BE2C (cell line): Measurements from ENCODE around the gene WDFY3.

ENCODE experiments used
- DNase-seq: peaks from one replicate; pipeline ENCODE4 v3.0.0-alpha.2; 2020
- H3K27me3 ChIP-seq: fragments of 250-450 bp; sonication (Bioruptor Pico); 2 replicates; pipeline ENCODE4 v1.5.1; 2020; ENCODE audit warnings: mild to moderate bottlenecking
- H3K36me3 ChIP-seq: fragments of 250-450 bp; sonication (Bioruptor Pico); 2 replicates; pipeline ENCODE4 v1.5.1; 2020; ENCODE audit warnings: mild to moderate bottlenecking
- H3K4me1 ChIP-seq: fragments of 250-450 bp; sonication (Bioruptor Pico); 2 replicates; pipeline ENCODE4 v1.5.1; 2020
- H3K4me3 ChIP-seq: 2 replicates; pipeline ENCODE4 v1.5.1; 2011; ENCODE audit warnings: low read depth, low read length
- H3K9me3 ChIP-seq: fragments of 250-450 bp; sonication (Bioruptor Pico); 2 replicates; pipeline ENCODE4 v1.5.1; 2020
- TF ChIP-seq, protein P1 (sequence below): IDR thresholded peaks from 2 replicates; pipeline ENCODE4 v1.5.1; 2012; ENCODE audit warnings: mild to moderate bottlenecking, low read depth, low read length

The WDFY3 gene

DNA sequence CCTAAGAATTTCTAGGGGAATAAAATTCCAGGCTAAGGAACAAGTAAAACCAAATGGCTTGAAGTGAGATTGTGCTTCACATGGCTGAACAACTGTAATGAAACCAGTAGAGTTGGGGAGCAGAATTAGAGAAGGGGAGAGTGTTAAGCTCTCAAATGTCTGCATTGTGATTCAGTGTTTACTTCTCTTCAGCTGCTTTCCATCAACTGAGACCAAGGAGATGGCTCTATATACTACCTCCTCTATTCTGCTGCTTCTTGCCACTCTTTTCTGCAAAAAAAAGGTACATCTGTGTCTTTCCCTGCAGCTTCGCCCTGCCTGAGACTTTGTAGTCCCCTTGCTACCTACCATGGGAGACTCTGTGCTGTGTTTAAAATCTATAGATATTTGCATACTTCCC, 73.5 kb downstream of the WDFY3 start:
- TF ChIP-seq, protein P1, sequence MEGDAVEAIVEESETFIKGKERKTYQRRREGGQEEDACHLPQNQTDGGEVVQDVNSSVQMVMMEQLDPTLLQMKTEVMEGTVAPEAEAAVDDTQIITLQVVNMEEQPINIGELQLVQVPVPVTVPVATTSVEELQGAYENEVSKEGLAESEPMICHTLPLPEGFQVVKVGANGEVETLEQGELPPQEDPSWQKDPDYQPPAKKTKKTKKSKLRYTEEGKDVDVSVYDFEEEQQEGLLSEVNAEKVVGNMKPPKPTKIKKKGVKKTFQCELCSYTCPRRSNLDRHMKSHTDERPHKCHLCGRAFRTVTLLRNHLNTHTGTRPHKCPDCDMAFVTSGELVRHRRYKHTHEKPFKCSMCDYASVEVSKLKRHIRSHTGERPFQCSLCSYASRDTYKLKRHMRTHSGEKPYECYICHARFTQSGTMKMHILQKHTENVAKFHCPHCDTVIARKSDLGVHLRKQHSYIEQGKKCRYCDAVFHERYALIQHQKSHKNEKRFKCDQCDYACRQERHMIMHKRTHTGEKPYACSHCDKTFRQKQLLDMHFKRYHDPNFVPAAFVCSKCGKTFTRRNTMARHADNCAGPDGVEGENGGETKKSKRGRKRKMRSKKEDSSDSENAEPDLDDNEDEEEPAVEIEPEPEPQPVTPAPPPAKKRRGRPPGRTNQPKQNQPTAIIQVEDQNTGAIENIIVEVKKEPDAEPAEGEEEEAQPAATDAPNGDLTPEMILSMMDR, result no peak

DNA sequence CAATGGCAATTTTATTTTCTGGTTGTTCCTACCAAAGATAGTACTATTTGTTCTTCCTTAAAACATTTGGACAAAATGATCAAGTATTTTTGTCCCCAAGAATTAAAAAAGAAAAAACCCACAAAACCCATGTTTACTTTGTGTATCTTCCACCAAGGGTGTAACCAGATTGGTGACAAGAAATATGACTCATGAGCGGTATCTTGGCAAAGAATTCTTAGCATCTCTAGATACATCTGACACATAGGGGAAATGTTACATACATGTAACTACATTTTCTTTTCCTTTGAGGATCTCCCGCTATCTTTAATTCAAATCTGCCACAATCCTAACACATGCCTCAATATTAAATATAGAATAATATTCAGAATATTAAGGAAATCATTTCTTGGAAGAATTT, 78.7 kb downstream of the WDFY3 start:
- Histone ChIP-seq H3K4me1 (peaks cover 2% of the 10 kb centered on the region), H3K36me3 (0 out of 2 replicates have a peak, but pooled peaks cover 4% of the 10 kb centered on the region), H3K9me3 (no peaks in the 10 kb centered on the region), H3K27me3 (no peaks in the 10 kb centered on the region), H3K4me3 (no peak overlapping the region)
- DNase-seq, result no peak
- TF ChIP-seq, protein P1, result no peak

More for the DNA sequence above, 73.5 kb downstream of the WDFY3 start:
- Histone ChIP-seq H3K4me3 (no peak overlapping the region), H3K4me1 (no peaks in the 10 kb centered on the region), H3K36me3 (no peaks in the 10 kb centered on the region), H3K9me3 (no peaks in the 10 kb centered on the region), H3K27me3 (no peaks in the 10 kb centered on the region)
- DNase-seq, result no peak

DNA sequence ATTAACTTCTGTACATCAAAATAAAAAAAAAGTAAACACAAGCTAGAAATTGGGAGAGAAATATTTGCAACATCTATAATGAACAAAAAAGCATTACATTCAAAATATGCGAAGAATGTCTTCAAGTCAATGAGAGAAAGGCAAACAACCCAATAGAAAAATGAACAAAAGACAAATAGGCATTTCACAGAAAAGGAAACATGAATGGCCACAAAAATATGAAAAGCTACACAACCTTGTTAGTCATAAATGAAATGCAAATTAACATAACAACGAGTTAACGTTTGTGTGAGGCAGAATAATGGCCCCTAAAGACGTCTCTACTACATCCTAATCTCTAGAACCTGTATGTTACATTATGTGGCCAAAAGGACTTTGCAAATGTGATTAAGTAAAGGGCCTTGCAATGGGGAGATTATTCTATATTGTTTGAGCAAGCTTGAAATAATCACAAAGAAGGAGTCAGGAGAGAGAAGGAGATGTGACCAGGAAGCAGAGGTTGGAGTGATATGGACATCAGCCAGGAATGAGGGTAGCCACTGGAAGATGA, 86.8 kb downstream of the WDFY3 start:
- DNase-seq, result no peak

DNA sequence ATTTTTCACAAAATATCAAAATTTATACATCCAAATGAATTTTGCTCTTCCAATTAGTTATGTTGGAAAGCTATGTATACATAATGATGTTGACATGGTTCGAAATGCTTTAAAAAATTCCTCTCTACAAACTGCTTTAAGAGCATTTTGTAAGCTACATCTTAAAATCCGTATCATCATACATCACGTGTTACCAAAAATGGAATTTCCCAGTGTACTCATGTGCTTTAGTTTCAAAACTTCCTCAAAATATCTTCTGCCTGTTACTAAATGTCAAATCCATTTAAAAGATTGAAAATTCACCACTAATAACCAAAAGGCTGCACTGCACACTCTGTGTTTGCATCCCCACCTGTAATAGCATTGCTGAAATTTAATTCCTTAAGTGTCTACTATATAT, 87.9 kb downstream of the WDFY3 start:
- H3K27me3 ChIP-seq, result no peaks in the 10 kb centered on the region
- no peak overlapping the region for H3K4me3 ChIP-seq
- H3K4me1 ChIP-seq, result no peaks in the 10 kb centered on the region; the same call in 1 of the 2 replicates
- no peaks in the 10 kb centered on the region; the same call in 1 of the 2 replicates for H3K36me3 ChIP-seq
- DNase-seq, result no peak
- no peaks in the 10 kb centered on the region for H3K9me3 ChIP-seq
- TF ChIP-seq, protein P1, result no peak

More for the DNA sequence above, 86.8 kb downstream of the WDFY3 start:
- no peaks in the 10 kb centered on the region; the same call in 1 of the 2 replicates for H3K4me1 ChIP-seq
- no peaks in the 10 kb centered on the region for H3K9me3 ChIP-seq
- H3K36me3 ChIP-seq, result no peaks in the 10 kb centered on the region; the same call in 1 of the 2 replicates
- H3K4me3 ChIP-seq, result no peak overlapping the region
- TF ChIP-seq, protein P1, result no peak
- no peaks in the 10 kb centered on the region for H3K27me3 ChIP-seq

DNA sequence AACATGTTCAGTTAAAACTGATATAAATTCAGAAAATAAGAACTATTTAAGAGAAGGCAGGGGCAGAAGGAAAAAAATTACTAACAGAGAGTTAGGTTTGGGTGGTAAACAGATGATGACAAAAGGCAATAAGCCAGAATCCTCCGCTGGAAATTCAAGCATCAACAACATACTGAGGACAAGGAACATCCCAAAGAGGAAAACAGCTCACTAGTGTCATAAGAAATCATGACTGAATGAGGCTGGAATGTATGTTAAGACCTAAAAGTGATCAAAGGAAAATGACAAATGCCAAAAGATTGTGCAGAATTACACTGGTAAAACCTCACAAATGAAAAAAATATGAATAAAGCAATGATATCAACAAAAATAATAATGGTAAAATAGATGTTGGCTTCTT, 88.4 kb downstream of the WDFY3 start:
- TF ChIP-seq, protein P1, result no peak
- Histone ChIP-seq H3K27me3 (no peaks in the 10 kb centered on the region), H3K4me3 (no peak overlapping the region), H3K4me1 (no peaks in the 10 kb centered on the region; the same call in 1 of the 2 replicates), H3K9me3 (no peaks in the 10 kb centered on the region), H3K36me3 (no peaks in the 10 kb centered on the region; the same call in 1 of the 2 replicates)
- DNase-seq, result no peak

DNA sequence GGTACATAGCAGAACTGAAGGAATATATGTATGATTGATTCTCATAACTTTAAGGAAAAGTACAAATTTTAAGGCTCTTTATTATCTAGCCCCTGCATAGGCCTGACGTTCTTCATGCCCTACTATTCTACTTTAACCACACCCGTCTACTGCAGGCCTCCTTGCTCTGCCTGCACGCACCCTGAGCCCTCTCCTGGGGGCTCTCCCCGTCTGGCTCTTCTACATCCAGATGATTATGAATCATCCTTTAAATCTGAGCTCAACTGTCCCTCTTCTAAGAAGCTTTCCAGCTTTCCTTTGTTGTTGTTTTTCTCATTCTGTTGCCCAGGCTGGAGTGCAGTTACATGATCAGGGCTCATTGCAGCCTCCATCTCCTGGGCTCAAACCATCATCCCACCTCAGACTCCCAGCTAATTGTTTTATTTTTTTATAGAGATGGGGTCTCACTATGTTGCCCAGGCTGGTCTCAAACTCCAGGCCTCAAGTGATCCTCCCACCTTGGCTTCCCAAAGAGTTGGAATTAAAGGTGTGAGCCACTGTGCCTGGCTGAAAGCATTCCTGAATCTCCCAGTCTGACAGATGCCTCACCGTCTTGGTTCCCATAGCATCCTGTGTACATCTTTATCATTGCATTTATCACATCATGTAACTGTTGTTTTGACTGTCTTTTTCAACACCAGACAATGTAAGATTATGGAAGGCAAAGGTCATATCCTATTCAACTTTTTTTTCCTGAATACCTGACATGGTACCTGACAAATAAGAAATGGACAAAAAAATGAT, 89.2 kb downstream of the WDFY3 start:
- H3K4me1 ChIP-seq, result no peaks in the 10 kb centered on the region; the same call in 1 of the 2 replicates
- no peaks in the 10 kb centered on the region; the same call in 1 of the 2 replicates for H3K36me3 ChIP-seq
- no peaks in the 10 kb centered on the region for H3K9me3 ChIP-seq
- H3K27me3 ChIP-seq, result no peaks in the 10 kb centered on the region
- no peak for DNase-seq
- TF ChIP-seq, protein P1, result no peak
- H3K4me3 ChIP-seq, result no peak overlapping the region
